Adrenal gland (tissue), 5 donors: ENCODE measurements around the gene ZNF17.

Experiments used
- CTCF ChIP-seq, 6 experiments: fragments of 450-650 bp in 4 of 6; fragments of 200-600 bp in 2 of 6; sonication (generic) in 1 of 6; IDR thresholded peaks; 1 replicate in 5 of 6; 2 replicates in 1 of 6; pipeline versions ENCODE4 v1.5.1 to v1.8.0; 2016 to 2021; ENCODE audit warnings: antibody characterized with exemption in 6 of 6, mild to moderate bottlenecking in 2 of 6, moderate library complexity in 1 of 6
- POLR2A ChIP-seq, 2 donors: fragments of 450-650 bp; IDR thresholded peaks; one replicate each; pipeline ENCODE4 v1.6.1; 2017; ENCODE audit warnings: antibody characterized with exemption in 2 of 2, mild to moderate bottlenecking in 2 of 2, moderate library complexity in 1 of 2
- donor health status: DM: no; HTN: no; CAD: no.

GRCh38 chr19:57362419-57362818 is 48.5 kb upstream of the ZNF17 start:
- TF ChIP-seq POLR2A (IDR thresholded peaks at IDR 0.05) = no peak
- TF ChIP-seq CTCF (IDR thresholded peaks at IDR 0.05) = no peak
